ENCODE data around the gene OR52N5. TPM values are rescaled to one million over a fixed set of nuclear protein-coding genes. Genes with fewer than 3 reads are reported as not detected.
A peak's percentile ranks its signal among the peaks of the same experiment; 100 is the strongest.

The OR52N5 gene
- total RNA-seq, 1 experiment from 2014 or later = not detected

- intact Hi-C loops (cut with micrococcal nuclease; ENCODE audit: unreplicated experiment) (loop anchor here (2.0 to 5.0 kb wide), 6 partner anchors 208 to 1181 kb away; partner anchors contain the start of gene OR51M1), in situ Hi-C loops (cut with HindIII; ENCODE audit: low pct_unique_long_range_greater_than_20kb, low sequenced_read_pairs) (no loop called here)
- no TSS peak for BruUV-seq (replicated peaks)
- no peak within 1 kb of the TSS for H3K27ac ChIP-seq (ENCODE audit: low read length)
- H3K36me3 ChIP-seq (ENCODE audit: control insufficient read depth, insufficient read depth, low read length) = no peaks in the 10 kb centered on the region
- peaks cover 7% of the 10 kb centered on the region for H3K4me1 ChIP-seq (ENCODE audit: control insufficient read depth, insufficient read depth, low read length)
- H3K4me3 ChIP-seq (ENCODE audit: low read depth in 2 of 2, low read length in 2 of 2) = peak within 1 kb of the TSS; percentile 42 to 69
- DNase-seq (ENCODE audit: low read depth, low spot score) (peak; percentile 76), ATAC-seq (peak; percentile 98)
- no peaks in the 10 kb centered on the region for H3K9me3 ChIP-seq (ENCODE audit: control insufficient read depth, insufficient read depth, low read depth, low read length)
- peaks cover 11% of the 10 kb centered on the region; the same call in 1 of the 2 replicates for H3K27me3 ChIP-seq (ENCODE audit: control insufficient read depth, insufficient read depth, low read length)
- TF ChIP-seq SIN3A (IDR thresholded peaks at IDR 0.05; ENCODE audit: borderline replicate concordance, insufficient read depth, low read depth, low read length) (no peak), CTCF (IDR thresholded peaks at IDR 0.05) (peak; percentile 94), POLR2AphosphoS5 (IDR thresholded peaks at IDR 0.05; ENCODE audit: low read depth, low read length) (no peak), TCF7L2 (IDR thresholded peaks at IDR 0.05; ENCODE audit: low read depth, low read length) (no peak), REST (IDR thresholded peaks at IDR 0.05; ENCODE audit: insufficient read depth in 1 of 2, low read depth in 2 of 2, low read length in 1 of 2) (0 out of 4 replicates have a peak, but pooled peaks of 1 of the 2 experiments have one; percentile 18)
- POLR2A ChIA-PET = no interaction called here
- CTCF ChIA-PET = no interaction called here
Observed at GRCh38 chr11:5808500-5809121, 25.5 kb upstream of the OR52N5 start, which contains the start of gene OR52N2. OR52N2 (plus strand) TSS chr11:5808924; CDS start chr11:5820336, 11,412 bp downstream.

- ATAC-seq = no peak
- DNase-seq (ENCODE audit: low read depth, low spot score) = no peak
- ChIA-PET CTCF (no interaction called here), POLR2A (no interaction called here)
- no TSS peak for BruUV-seq (replicated peaks)
- TF ChIP-seq TCF7L2 (IDR thresholded peaks at IDR 0.05; ENCODE audit: low read depth, low read length) (no peak), REST (IDR thresholded peaks at IDR 0.05; ENCODE audit: insufficient read depth in 1 of 2, low read depth in 2 of 2, low read length in 1 of 2) (no peak), CTCF (IDR thresholded peaks at IDR 0.05) (no peak), POLR2AphosphoS5 (IDR thresholded peaks at IDR 0.05; ENCODE audit: low read depth, low read length) (no peak), SIN3A (IDR thresholded peaks at IDR 0.05; ENCODE audit: borderline replicate concordance, insufficient read depth, low read depth, low read length) (no peak)
- peaks cover 7% of the 10 kb centered on the region for H3K4me1 ChIP-seq (ENCODE audit: control insufficient read depth, insufficient read depth, low read length)
- H3K27me3 ChIP-seq (ENCODE audit: control insufficient read depth, insufficient read depth, low read length) = peaks cover 11% of the 10 kb centered on the region; the same call in 1 of the 2 replicates
- H3K36me3 ChIP-seq (ENCODE audit: control insufficient read depth, insufficient read depth, low read length) = no peaks in the 10 kb centered on the region
- H3K4me3 ChIP-seq (ENCODE audit: low read depth in 2 of 2, low read length in 2 of 2) = no peak overlapping the region
- H3K27ac ChIP-seq (ENCODE audit: low read length) = no peak overlapping the region
- H3K9me3 ChIP-seq (ENCODE audit: control insufficient read depth, insufficient read depth, low read depth, low read length) = no peaks in the 10 kb centered on the region
- in situ Hi-C loops (cut with HindIII; ENCODE audit: low pct_unique_long_range_greater_than_20kb, low sequenced_read_pairs) (no loop called here), intact Hi-C loops (cut with micrococcal nuclease; ENCODE audit: unreplicated experiment) (loop anchor here (5.0 kb wide), 4 partner anchors 425 to 1180 kb away; partner anchors contain the start of gene OR51M1)
Observed at GRCh38 chr11:5807580-5807979, 24.4 kb upstream of the OR52N5 start.
